HG03280 (cell line): Measurements from ENCODE around the gene PDK4.
"Not testable (repeated sequence)": the region's sequence is repeated elsewhere in the genome, so short reads cannot be mapped to it uniquely, and the experiment has no call there.

ENCODE experiments used
- ATAC-seq: cut with Tn5 transposase; IDR thresholded peaks from one replicate; pipeline ENCODE4 v1.9.1; 2021; ENCODE audit warnings: mild to moderate bottlenecking, moderate library complexity; ENCODE audit not compliant: unreplicated experiment

The PDK4 gene

DNA sequence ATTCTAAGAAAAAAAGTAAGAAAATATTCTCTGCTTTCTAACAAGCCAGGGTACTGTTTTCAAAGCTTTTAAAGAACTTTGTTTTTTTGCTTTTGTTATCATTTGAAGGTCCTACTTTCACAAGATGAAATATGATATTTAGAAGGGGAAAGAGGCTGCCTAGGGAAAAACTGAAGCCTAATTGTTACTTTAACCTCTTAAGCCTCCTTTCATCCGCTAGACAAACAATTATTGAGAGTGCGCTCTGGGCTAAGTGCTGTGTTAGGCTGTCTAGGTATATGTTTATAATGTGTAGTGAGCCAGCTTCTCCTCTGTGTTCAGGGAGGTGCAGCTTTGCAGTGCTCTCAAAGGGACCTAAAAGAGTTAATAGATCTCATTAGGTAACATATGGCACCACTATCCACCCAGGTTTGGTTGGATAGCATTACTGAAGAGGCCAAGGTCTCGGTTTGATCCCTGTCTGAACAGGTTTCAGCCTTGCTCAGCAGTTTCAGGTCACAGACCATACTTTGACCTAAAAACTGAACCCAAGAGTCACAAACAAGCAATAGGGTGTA, 17.9 kb downstream of the PDK4 start:
- no peak for ATAC-seq

DNA sequence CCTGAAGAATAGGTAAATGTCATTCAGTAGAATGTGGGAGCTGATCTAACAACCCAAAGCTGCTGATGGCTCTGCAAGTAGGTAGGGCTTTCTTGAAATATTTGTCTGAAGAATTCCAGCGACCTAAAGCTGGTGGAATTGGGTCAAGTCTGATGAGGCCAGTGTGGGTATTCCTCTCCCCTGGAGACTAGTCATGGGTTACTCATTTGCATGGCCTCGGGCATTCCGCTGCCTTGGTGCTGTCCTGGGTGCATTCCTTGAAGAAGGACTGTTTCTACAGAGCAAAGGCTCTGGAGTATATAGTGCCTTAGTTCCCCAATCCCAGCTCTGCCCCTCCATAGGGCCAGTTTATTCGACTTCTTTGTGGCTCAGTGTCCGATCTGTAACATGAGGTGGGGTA, 19.2 kb downstream of the PDK4 start:
- ATAC-seq, result no peak

GRCh38 chr7:95569720-95570119, 26.6 kb downstream of the PDK4 start:
- ATAC-seq, result no peak

DNA sequence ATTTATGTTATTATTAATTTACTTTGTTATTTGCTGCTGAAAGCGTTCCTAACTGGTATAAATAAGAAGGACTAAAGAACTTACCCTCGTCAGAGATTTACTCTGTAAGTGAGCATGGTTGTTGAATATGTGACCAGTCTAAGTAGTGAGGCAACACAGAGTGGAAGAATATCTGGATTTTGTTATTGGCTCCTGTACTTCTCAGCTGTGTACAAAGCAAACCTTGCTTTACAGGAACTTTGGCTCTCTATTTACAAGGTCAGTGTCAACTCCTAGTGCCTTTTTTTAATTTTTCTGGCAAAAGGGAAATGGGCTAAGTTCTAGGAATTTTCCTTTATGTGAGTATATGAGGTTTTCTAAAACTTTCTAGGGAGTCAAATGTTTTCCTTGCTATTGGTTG, 35.6 kb downstream of the PDK4 start:
- ATAC-seq, result no peak

DNA sequence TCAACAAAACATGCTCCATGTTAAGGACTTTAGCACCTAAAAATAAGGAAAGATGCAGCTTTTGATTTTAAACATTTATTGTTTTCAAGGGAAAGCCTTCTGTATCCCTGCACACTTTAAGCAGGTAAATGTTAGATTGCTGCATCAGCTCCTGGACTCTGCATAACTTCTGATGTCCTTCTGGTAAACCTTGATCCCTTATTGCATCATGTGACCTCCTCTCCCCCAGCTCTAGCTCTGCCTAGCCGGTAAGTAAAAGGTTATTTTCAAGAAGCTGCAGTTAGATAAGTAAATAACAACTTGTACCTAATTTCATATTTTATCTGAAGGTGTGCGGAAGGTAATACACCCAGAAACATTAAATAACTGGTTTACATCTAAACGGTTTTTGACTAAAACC, 37.5 kb downstream of the PDK4 start:
- no peak for ATAC-seq

DNA sequence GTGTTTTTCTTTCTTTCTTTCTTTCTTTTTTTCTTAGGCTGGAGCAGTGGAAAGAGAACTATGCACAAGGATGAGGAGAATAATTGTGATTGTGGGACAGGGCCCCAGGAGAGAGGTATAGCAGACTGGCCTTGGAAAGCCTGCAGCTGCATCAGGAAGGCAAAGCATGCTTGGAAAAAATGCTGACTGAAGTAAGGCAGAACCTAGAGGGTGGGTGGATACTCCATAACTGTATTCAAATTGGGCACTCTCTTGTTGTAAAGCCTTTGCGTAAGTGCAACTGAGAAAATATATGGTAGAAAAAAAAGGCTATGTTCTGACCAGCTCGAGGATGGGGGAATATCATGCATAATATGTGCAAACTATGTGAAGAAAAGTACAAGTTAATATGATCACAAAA, 39.5 kb downstream of the PDK4 start:
- no peak for ATAC-seq

GRCh38 chr7:95553939-95554338, 42.4 kb downstream of the PDK4 start:
- ATAC-seq, result no peak

- not testable (repeated sequence) for ATAC-seq
Measured at GRCh38 chr7:95552010-95552926, 44.0 kb downstream of the PDK4 start.

- no peak for ATAC-seq
Measured at GRCh38 chr7:95550546-95550945, 45.8 kb downstream of the PDK4 start.

GRCh38 chr7:95549818-95550529, 46.3 kb downstream of the PDK4 start:
- ATAC-seq, result no peak

- ATAC-seq, result no peak
Measured at GRCh38 chr7:95547361-95548348, 48.7 kb downstream of the PDK4 start.

DNA sequence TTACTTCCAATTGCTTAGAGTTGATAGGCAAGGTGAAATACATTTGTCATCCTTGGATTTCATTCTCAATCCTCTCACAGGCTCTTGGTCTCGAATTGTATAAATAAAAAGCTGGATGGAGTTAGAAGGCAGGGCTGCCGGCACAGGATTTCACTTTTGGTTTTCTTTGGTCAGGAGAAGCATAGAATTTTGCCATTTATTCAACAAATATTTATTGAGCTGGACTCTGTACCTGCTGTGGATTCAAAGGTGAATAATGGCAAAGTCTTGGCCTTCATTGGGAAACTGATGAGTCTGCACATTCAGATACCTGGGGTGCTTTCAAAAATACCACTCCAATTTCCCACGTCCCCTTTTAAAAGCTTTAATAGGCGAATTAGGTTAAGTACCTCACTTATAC, 49.7 kb downstream of the PDK4 start:
- no peak for ATAC-seq

- ATAC-seq, result no peak
Measured at GRCh38 chr7:95545673-95546072, 50.6 kb downstream of the PDK4 start.

- no peak for ATAC-seq
Measured at GRCh38 chr7:95545007-95545615, 51.2 kb downstream of the PDK4 start.

DNA sequence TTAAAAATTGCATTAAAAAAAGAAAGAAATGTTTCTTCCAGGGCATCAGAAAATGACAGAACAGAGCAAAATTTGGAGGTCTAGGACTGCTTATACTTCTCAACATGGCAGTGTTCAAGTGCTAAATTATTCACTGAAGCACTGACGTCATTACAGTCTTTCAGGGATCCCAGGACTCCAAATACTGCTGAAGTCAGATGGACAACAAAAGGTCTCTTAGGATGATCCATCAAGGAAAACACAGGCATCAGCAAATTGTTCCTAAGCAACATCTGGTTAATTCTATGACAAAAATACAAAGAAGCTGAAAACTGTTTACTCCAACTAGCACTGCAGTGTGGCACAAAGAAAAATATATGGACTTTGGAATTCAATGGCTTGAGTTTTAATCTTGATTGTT, 52.1 kb downstream of the PDK4 start:
- no peak for ATAC-seq

DNA sequence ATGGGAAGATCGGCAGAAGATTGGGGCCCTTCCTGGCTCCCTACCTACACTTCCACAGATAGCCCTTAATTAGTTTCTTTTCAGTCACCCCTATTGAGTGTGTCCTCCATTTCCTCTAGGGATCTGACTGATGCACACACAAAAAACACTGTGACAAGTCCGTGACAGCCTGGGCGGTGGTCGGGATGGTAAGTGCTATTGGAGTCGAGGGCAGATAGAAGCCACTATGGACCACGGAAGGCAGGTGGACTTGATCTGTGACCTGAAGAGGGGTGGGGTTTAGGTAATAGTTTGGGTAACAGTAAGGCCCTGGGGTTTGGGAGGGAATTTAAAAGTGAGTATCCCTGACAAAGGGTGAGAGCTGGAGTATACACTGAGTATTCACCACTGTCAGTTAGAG, 53.0 kb downstream of the PDK4 start:
- ATAC-seq, result no peak

DNA sequence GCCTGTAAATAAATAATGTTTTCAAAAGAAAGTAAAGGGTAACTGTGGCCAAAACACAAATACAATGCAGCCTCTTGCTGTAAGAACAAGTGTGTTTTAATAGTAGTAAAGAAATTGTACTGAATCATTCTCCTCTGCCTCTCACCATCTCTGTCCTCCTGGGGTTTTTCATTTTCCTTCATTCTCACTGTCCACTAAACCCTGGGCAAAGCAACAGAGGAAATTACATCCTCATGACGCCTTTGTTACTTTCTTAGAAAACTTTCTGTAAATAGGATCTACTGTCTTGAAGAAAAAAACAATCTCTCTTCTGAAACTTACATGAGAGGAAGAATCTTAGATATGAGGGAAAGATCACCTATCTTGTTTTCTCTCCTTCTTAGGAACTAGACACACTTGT, 56.0 kb downstream of the PDK4 start:
- ATAC-seq, result no peak

DNA sequence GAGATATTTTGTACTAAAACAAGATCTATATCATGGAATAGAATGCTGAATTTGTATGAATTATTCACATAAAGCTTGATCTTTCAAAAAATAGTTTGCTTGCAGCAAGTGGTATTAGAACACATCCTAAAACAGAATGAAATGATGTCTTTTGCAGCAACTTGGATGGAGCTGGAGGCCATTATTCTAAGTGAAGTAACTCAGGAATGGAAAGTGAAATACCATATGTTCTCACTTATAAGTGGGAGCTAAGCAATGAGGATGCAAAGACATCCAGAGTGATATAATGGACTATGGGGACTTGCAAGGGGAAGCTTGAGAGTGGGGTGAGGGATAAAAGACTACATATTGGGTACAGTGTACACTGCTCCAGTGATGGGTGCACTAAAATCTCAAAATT, 56.9 kb downstream of the PDK4 start:
- no peak for ATAC-seq

- no peak for ATAC-seq
Measured at GRCh38 chr7:95537468-95537867, 58.8 kb downstream of the PDK4 start.

- ATAC-seq, result no peak
Measured at GRCh38 chr7:95536656-95537311, 59.5 kb downstream of the PDK4 start.
